K562 (cell line): ENCODE measurements around the gene ASB6. TPM values are rescaled to one million over a fixed set of nuclear protein-coding genes. Genes with fewer than 3 reads are reported as not detected.

Source experiments
- CBFA2T2 ChIP-seq: fragments of 450-650 bp; conservative IDR thresholded peaks from 2 replicates; pipeline ENCODE4 v1.6.1; 2017; ENCODE audit warnings: mild to moderate bottlenecking
- CBX3 ChIP-seq, 2 experiments: IDR thresholded peaks; 1 replicate in 1 of 2; 2 replicates in 1 of 2; pipeline ENCODE4 v1.6.1; 2012; ENCODE audit warnings: inconsistent platforms in 2 of 2, low read length in 2 of 2, borderline replicate concordance in 1 of 2, control low read depth in 1 of 2
- ETV6 ChIP-seq, 3 experiments: fragments of 150-350 bp in 1 of 3; sonication (generic) in 1 of 3; formaldehyde crosslinking in 1 of 3; IDR thresholded peaks; 2 replicates each; pipeline versions ENCODE4 v1.6.1 to v1.8.0; 2014 to 2022; ENCODE audit warnings: borderline replicate concordance in 2 of 3, low read depth in 2 of 3, antibody characterized with exemption in 1 of 3, low read length in 1 of 3, mild to moderate bottlenecking in 1 of 3, missing genetic modification reagents in 1 of 3
- HDAC3 ChIP-seq: fragments of 450-650 bp; IDR thresholded peaks from 2 replicates; pipeline ENCODE4 v1.6.1; 2018; ENCODE audit warnings: borderline replicate concordance, mild to moderate bottlenecking, moderate library complexity; ENCODE audit not compliant: partially characterized antibody
- NCOA1 ChIP-seq: fragments of 450-650 bp; IDR thresholded peaks from 2 replicates; pipeline ENCODE4 v1.6.1; 2016; ENCODE audit warnings: low read depth
- NFIC ChIP-seq: fragments of 450-650 bp; IDR thresholded peaks from 2 replicates; pipeline ENCODE4 v1.6.1; 2017; ENCODE audit warnings: mild to moderate bottlenecking, inconsistent platforms
- NFRKB ChIP-seq: fragments of 450-650 bp; IDR thresholded peaks from 2 replicates; pipeline ENCODE4 v1.6.1; 2016; ENCODE audit warnings: low read depth
- RAD51 ChIP-seq: fragments of 450-650 bp; IDR thresholded peaks from 2 replicates; pipeline ENCODE4 v1.7.1; 2016; ENCODE audit warnings: low read depth, mild to moderate bottlenecking, borderline replicate concordance
- RCOR1 ChIP-seq, 2 experiments: IDR thresholded peaks; 2 replicates each; pipeline ENCODE4 v1.6.1; 2012; ENCODE audit warnings: low read depth in 2 of 2, low read length in 2 of 2, borderline replicate concordance in 1 of 2, improper control_type of control experiment in 1 of 2
- RHOXF2B ChIP-seq: fragments of 250-450 bp; sonication (Bioruptor Pico); conservative IDR thresholded peaks from 2 replicates; pipeline ENCODE4 v1.5.1; 2021
- SPI1 ChIP-seq: IDR thresholded peaks from 2 replicates; pipeline ENCODE4 v1.6.1; 2011; ENCODE audit warnings: low read depth, low read length, control low read depth, borderline replicate concordance
- ZBTB8A ChIP-seq: fragments of 450-650 bp; IDR thresholded peaks from 2 replicates; pipeline ENCODE4 v1.6.1; 2018; ENCODE audit warnings: mild to moderate bottlenecking, moderate library complexity; ENCODE audit not compliant: partially characterized antibody
- ZNF76 ChIP-seq: fragments of 250-450 bp; sonication (Bioruptor Pico); IDR thresholded peaks from 2 replicates; pipeline ENCODE4 v1.4.0; 2020; ENCODE audit warnings: mild to moderate bottlenecking, moderate library complexity, borderline replicate concordance
- polyA plus RNA-seq, 8 experiments: library from polyadenylated mRNA; depleted of rRNA in 4 of 8; stranded (reverse) in 5 of 8; unstranded in 3 of 8; fragments of >200 nt; fragmentation: Nextera tagmentation in 2 of 8; fragmentation: Illumina TruSeq in 1 of 8; extraction: Ambion mirVana in 2 of 8; extraction: Trizol in 1 of 8; gene quantifications; 2 replicates each; pipeline versions ENCODE4 v1.2.1 to v1.2.3, GENCODE V29; 2011 to 2014; ENCODE audit warnings: inconsistent platforms in 1 of 8, missing spikeins in 1 of 8
- total RNA-seq, 7 experiments: library from RNA; depleted of rRNA in 6 of 7; stranded (reverse); fragments of >200 nt in 6 of 7; fragmentation: Illumina TruSeq in 2 of 7; extraction: Trizol in 2 of 7; gene quantifications; 2 replicates each; pipeline versions ENCODE4 v1.2.1 to v1.2.3, GENCODE V29; 2011 to 2021; ENCODE audit warnings: low replicate concordance in 1 of 7
- TF ChIP-seq, protein P1 (sequence below), 2 experiments: fragments of 450-650 bp; formaldehyde crosslinking in 1 of 2; IDR thresholded peaks; 2 replicates each; pipeline versions ENCODE4 v1.4.0 to v1.6.1; 2014 to 2020; ENCODE audit warnings: mild to moderate bottlenecking in 2 of 2, borderline replicate concordance in 1 of 2, low read depth in 1 of 2
- TF ChIP-seq, protein P2 (sequence below): fragments of 250-450 bp; sonication (Bioruptor Pico); IDR thresholded peaks from 2 replicates; pipeline ENCODE4 v1.4.0; 2020; ENCODE audit warnings: mild to moderate bottlenecking, moderate library complexity

Gene ASB6
- total and polyA plus RNA-seq, 9 of the 15 experiments (the other 6 are each of a cell fraction or from before 2014, with no cell fraction given): 0.92 to 17.8 (median 11.3) TPM

DNA sequence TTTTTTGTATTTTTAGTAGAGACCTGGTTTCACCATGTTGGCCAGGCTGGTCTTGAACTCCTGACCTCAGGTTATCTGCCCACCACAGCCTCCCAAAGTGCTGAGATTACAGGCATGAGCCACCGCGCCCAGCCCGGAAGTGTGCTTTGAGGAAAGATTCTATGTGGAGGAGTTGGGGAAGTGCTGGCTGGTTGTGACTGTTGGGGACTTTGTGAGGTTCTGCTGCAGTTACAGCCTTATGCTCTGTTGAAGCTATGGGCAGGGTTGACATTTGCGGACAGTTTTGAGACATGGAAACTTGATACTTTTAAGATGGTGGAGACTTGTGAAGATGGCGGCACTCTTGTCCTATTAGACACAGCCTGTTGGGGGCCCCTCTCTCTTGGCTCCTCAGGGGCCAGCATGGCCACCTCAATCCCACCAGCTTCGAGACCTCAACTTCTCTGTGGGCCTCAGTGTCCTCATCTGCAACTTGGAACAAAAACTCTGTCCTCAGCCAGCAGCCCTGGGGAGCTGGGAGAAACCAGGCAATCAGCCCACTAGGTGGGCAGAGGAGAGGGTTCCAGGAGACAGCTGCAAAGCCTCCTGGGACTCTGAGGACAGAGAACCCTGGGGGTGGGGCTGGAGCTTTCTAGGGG, 45.9 kb downstream of the ASB6 start (continued):
- TF ChIP-seq, protein P1, sequence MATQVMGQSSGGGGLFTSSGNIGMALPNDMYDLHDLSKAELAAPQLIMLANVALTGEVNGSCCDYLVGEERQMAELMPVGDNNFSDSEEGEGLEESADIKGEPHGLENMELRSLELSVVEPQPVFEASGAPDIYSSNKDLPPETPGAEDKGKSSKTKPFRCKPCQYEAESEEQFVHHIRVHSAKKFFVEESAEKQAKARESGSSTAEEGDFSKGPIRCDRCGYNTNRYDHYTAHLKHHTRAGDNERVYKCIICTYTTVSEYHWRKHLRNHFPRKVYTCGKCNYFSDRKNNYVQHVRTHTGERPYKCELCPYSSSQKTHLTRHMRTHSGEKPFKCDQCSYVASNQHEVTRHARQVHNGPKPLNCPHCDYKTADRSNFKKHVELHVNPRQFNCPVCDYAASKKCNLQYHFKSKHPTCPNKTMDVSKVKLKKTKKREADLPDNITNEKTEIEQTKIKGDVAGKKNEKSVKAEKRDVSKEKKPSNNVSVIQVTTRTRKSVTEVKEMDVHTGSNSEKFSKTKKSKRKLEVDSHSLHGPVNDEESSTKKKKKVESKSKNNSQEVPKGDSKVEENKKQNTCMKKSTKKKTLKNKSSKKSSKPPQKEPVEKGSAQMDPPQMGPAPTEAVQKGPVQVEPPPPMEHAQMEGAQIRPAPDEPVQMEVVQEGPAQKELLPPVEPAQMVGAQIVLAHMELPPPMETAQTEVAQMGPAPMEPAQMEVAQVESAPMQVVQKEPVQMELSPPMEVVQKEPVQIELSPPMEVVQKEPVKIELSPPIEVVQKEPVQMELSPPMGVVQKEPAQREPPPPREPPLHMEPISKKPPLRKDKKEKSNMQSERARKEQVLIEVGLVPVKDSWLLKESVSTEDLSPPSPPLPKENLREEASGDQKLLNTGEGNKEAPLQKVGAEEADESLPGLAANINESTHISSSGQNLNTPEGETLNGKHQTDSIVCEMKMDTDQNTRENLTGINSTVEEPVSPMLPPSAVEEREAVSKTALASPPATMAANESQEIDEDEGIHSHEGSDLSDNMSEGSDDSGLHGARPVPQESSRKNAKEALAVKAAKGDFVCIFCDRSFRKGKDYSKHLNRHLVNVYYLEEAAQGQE (IDR thresholded peaks at IDR 0.05; ENCODE audit: borderline replicate concordance): 0 out of 2 replicates have a peak, but pooled peaks have one; percentile 12
- TF ChIP-seq, protein P1 (CRISPR knock-in tag; IDR thresholded peaks at IDR 0.05; ENCODE audit: low read depth): peak; percentile 33; the same call in 1 of the 2 replicates
- TF ChIP-seq, protein P2, sequence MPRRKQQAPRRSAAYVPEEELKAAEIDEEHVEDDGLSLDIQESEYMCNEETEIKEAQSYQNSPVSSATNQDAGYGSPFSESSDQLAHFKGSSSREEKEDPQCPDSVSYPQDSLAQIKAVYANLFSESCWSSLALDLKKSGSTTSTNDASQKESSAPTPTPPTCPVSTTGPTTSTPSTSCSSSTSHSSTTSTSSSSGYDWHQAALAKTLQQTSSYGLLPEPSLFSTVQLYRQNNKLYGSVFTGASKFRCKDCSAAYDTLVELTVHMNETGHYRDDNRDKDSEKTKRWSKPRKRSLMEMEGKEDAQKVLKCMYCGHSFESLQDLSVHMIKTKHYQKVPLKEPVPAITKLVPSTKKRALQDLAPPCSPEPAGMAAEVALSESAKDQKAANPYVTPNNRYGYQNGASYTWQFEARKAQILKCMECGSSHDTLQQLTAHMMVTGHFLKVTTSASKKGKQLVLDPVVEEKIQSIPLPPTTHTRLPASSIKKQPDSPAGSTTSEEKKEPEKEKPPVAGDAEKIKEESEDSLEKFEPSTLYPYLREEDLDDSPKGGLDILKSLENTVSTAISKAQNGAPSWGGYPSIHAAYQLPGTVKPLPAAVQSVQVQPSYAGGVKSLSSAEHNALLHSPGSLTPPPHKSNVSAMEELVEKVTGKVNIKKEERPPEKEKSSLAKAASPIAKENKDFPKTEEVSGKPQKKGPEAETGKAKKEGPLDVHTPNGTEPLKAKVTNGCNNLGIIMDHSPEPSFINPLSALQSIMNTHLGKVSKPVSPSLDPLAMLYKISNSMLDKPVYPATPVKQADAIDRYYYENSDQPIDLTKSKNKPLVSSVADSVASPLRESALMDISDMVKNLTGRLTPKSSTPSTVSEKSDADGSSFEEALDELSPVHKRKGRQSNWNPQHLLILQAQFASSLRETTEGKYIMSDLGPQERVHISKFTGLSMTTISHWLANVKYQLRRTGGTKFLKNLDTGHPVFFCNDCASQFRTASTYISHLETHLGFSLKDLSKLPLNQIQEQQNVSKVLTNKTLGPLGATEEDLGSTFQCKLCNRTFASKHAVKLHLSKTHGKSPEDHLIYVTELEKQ (CRISPR knock-in tag): peak; percentile 86
- TF ChIP-seq RHOXF2B: peak; percentile 86; the same call in 1 of the 2 replicates
- TF ChIP-seq RAD51: no peak
- TF ChIP-seq NFIC: peak; percentile 81
- TF ChIP-seq NFRKB: peak; percentile 59; the same call in 1 of the 2 replicates
- TF ChIP-seq ZBTB8A: no peak
- TF ChIP-seq CBX3 (IDR thresholded peaks at IDR 0.05; ENCODE audit: borderline replicate concordance in 1 of 2, low read length in 2 of 2): peak in 1 of 2 experiments; percentile 65; a peak in 1 of 3 replicates
- peak; percentile 86 for TF ChIP-seq HDAC3
- TF ChIP-seq ETV6 (IDR thresholded peaks at IDR 0.05; ENCODE audit: borderline replicate concordance in 1 of 2, low read depth in 2 of 2, low read length in 1 of 2): peak; percentile 76 to 94; a peak in 3 of 4 replicates
- TF ChIP-seq ETV6 (CRISPR knock-in tag; IDR thresholded peaks at IDR 0.05; ENCODE audit: borderline replicate concordance): no peak
- TF ChIP-seq RCOR1 (IDR thresholded peaks at IDR 0.05; ENCODE audit: borderline replicate concordance in 1 of 2, low read depth in 2 of 2, low read length in 2 of 2): peak; percentile 92 to 97
- TF ChIP-seq SPI1: peak; percentile 88
- TF ChIP-seq NCOA1: peak; percentile 81
- TF ChIP-seq CBFA2T2: peak; percentile 93
- TF ChIP-seq ZNF76 (CRISPR knock-in tag): peak; percentile 78; the same call in 1 of the 2 replicates
